Stimulated activated CD8-positive, alpha-beta memory T cell treated with anti-CD3 and anti-CD28 coated beads, Interleukin-4, amount 100 ng/mL, for 24 hours (primary cell): ENCODE data around the gene RAB3GAP2.
"Not testable (repeated sequence)": the region's sequence is repeated elsewhere in the genome, so short reads cannot be mapped to it uniquely, and the experiment has no call there.

Experiments used
- DNase-seq: peaks from one replicate; pipeline ENCODE4 v3.0.0-alpha.2; 2020; ENCODE audit warnings: low read depth

RAB3GAP2 gene

GRCh38 chr1:220239966-220240365 is 32.3 kb downstream of the RAB3GAP2 start:
- no peak for DNase-seq

GRCh38 chr1:220239213-220239612 is 33.0 kb downstream of the RAB3GAP2 start:
- DNase-seq: no peak

- DNase-seq: not testable (repeated sequence)
These were observed 36.0 kb downstream of the RAB3GAP2 start for GRCh38 chr1:220236278-220236677.

- no peak for DNase-seq
These were observed 36.8 kb downstream of the RAB3GAP2 start for GRCh38 chr1:220235462-220235861.

- DNase-seq: no peak
These were observed 38.3 kb downstream of the RAB3GAP2 start for GRCh38 chr1:220233927-220234326.

GRCh38 chr1:220229771-220230170 is 42.5 kb downstream of the RAB3GAP2 start:
- no peak for DNase-seq

GRCh38 chr1:220227393-220227792 is 44.9 kb downstream of the RAB3GAP2 start:
- DNase-seq: no peak

GRCh38 chr1:220226752-220227151 is 45.5 kb downstream of the RAB3GAP2 start:
- DNase-seq: no peak

GRCh38 chr1:220225957-220226356 is 46.3 kb downstream of the RAB3GAP2 start:
- DNase-seq: no peak

GRCh38 chr1:220224611-220225124 is 47.6 kb downstream of the RAB3GAP2 start:
- no peak for DNase-seq

GRCh38 chr1:220224033-220224432 is 48.2 kb downstream of the RAB3GAP2 start:
- no peak for DNase-seq

GRCh38 chr1:220222939-220223338 is 49.3 kb downstream of the RAB3GAP2 start:
- DNase-seq: no peak

- no peak for DNase-seq
These were observed 50.6 kb downstream of the RAB3GAP2 start for GRCh38 chr1:220221670-220222069.

GRCh38 chr1:220221269-220221668 is 51.0 kb downstream of the RAB3GAP2 start:
- no peak for DNase-seq

- not testable (repeated sequence) for DNase-seq
These were observed 51.6 kb downstream of the RAB3GAP2 start for GRCh38 chr1:220220699-220221040.

GRCh38 chr1:220219865-220220698 is 52.2 kb downstream of the RAB3GAP2 start:
- no peak for DNase-seq

- no peak for DNase-seq
These were observed 53.2 kb downstream of the RAB3GAP2 start for GRCh38 chr1:220219136-220219442.

GRCh38 chr1:220218397-220219135 is 53.7 kb downstream of the RAB3GAP2 start:
- peak; percentile 14 for DNase-seq

- DNase-seq: no peak
These were observed 54.8 kb downstream of the RAB3GAP2 start for GRCh38 chr1:220217383-220217988.

- DNase-seq: no peak
These were observed 58.8 kb downstream of the RAB3GAP2 start for GRCh38 chr1:220213382-220213983.

GRCh38 chr1:220207411-220207810 is 64.8 kb downstream of the RAB3GAP2 start:
- DNase-seq: no peak

- DNase-seq: not testable (repeated sequence)
These were observed 67.5 kb downstream of the RAB3GAP2 start for GRCh38 chr1:220204758-220205157.
